Nephron progenitor cell (in vitro differentiated cells): ENCODE data around the gene TOLLIP.

Source experiments
- DNase-seq: peaks from one replicate; pipeline ENCODE4 v3.0.0; 2021
- H3K27ac Mint-ChIP-seq: 2 replicates; pipeline ENCODE4 v1.8.0; 2021; ENCODE audit warnings: mild to moderate bottlenecking, moderate library complexity, mixed read lengths
- H3K27me3 Mint-ChIP-seq: 2 replicates; pipeline ENCODE4 v1.8.0; 2021; ENCODE audit warnings: mild to moderate bottlenecking, low read depth, mixed read lengths; ENCODE audit not compliant: poor library complexity
- H3K36me3 Mint-ChIP-seq: 2 replicates; pipeline ENCODE4 v1.8.0; 2021; ENCODE audit warnings: low read depth, mixed read lengths
- H3K4me1 Mint-ChIP-seq: 2 replicates; pipeline ENCODE4 v1.8.0; 2021; ENCODE audit warnings: mixed read lengths
- H3K4me3 Mint-ChIP-seq: 2 replicates; pipeline ENCODE4 v1.8.0; 2021; ENCODE audit warnings: mild to moderate bottlenecking, moderate library complexity, mixed read lengths
- H3K9me3 Mint-ChIP-seq: 2 replicates; pipeline ENCODE4 v1.8.0; 2021; ENCODE audit warnings: mild to moderate bottlenecking, moderate library complexity, mixed read lengths
- CTCF ChIP-seq: fragments of 200-600 bp; sonication (generic); IDR thresholded peaks from 2 replicates; pipeline ENCODE4 v1.5.0; 2021; ENCODE audit warnings: antibody characterized with exemption

The TOLLIP gene

GRCh38 chr11:1261241-1262071 is 48.0 kb downstream of the TOLLIP start:
- Mint-ChIP-seq H3K4me1 (peaks cover 11% of the 10 kb centered on the region), H3K27ac (no peak overlapping the region), H3K4me3 (peak overlapping the region; percentile 76), H3K9me3 (peaks cover 21% of the 10 kb centered on the region), H3K36me3 (peaks cover 12% of the 10 kb centered on the region), H3K27me3 (no peaks in the 10 kb centered on the region)
- no peak for TF ChIP-seq CTCF
- no peak for DNase-seq

GRCh38 chr11:1260620-1261019 is 48.8 kb downstream of the TOLLIP start:
- no peak for DNase-seq
- Mint-ChIP-seq H3K36me3 (peaks cover 12% of the 10 kb centered on the region), H3K27me3 (no peaks in the 10 kb centered on the region), H3K27ac (no peak overlapping the region), H3K4me3 (no peak overlapping the region), H3K4me1 (peaks cover 11% of the 10 kb centered on the region), H3K9me3 (peaks cover 15% of the 10 kb centered on the region)
- TF ChIP-seq CTCF = no peak

GRCh38 chr11:1260023-1260501 is 49.4 kb downstream of the TOLLIP start:
- Mint-ChIP-seq H3K36me3 (peaks cover 9% of the 10 kb centered on the region), H3K9me3 (peaks cover 10% of the 10 kb centered on the region), H3K27me3 (no peaks in the 10 kb centered on the region), H3K4me3 (no peak overlapping the region), H3K4me1 (peaks cover 11% of the 10 kb centered on the region), H3K27ac (no peak overlapping the region)
- no peak for TF ChIP-seq CTCF
- DNase-seq = peak; percentile 56

GRCh38 chr11:1259561-1259960 is 49.9 kb downstream of the TOLLIP start:
- Mint-ChIP-seq H3K4me1 (peaks cover 11% of the 10 kb centered on the region), H3K27ac (no peak overlapping the region), H3K27me3 (no peaks in the 10 kb centered on the region), H3K36me3 (peaks cover 4% of the 10 kb centered on the region), H3K4me3 (no peak overlapping the region), H3K9me3 (peaks cover 5% of the 10 kb centered on the region)
- no peak for DNase-seq
- no peak for TF ChIP-seq CTCF

GRCh38 chr11:1259076-1259461 is 50.4 kb downstream of the TOLLIP start:
- peaks cover 11% of the 10 kb centered on the region for H3K4me1 Mint-ChIP-seq
- DNase-seq = no peak
- no peak overlapping the region for H3K4me3 Mint-ChIP-seq
- H3K36me3 Mint-ChIP-seq = no peaks in the 10 kb centered on the region
- peaks cover under 1% of the 10 kb centered on the region for H3K9me3 Mint-ChIP-seq
- TF ChIP-seq CTCF = no peak
- no peaks in the 10 kb centered on the region for H3K27me3 Mint-ChIP-seq
- no peak overlapping the region for H3K27ac Mint-ChIP-seq
